GM20000 (cell line): ENCODE data around the gene NOX4.

Experiments
- DNase-seq: peaks from one replicate; pipeline ENCODE4 v3.0.0; 2012; ENCODE audit warnings: low spot score
- CTCF ChIP-seq: IDR thresholded peaks from 2 replicates; pipeline ENCODE4 v1.5.1; 2012; ENCODE audit warnings: mild to moderate bottlenecking, control low read depth; ENCODE audit errors: extremely low read depth, missing control alignments

The NOX4 gene

GRCh38 chr11:89490981-89491690 is at the start of gene NOX4:
NOX4 (minus strand) TSS chr11:89491375; CDS start chr11:89491246, 129 bp downstream.
- peak; percentile 8 for DNase-seq
- no peak for TF ChIP-seq CTCF

GRCh38 chr11:89540826-89541225 is 49.7 kb upstream of the NOX4 start:
- TF ChIP-seq CTCF, result no peak
- no peak for DNase-seq

- no peak for DNase-seq
- TF ChIP-seq CTCF, result no peak
Measured at GRCh38 chr11:89537936-89538335, 46.8 kb upstream of the NOX4 start.

GRCh38 chr11:89536926-89537325 is 45.8 kb upstream of the NOX4 start:
- DNase-seq, result no peak
- no peak for TF ChIP-seq CTCF

GRCh38 chr11:89535221-89535620 is 44.0 kb upstream of the NOX4 start:
- TF ChIP-seq CTCF, result no peak
- no peak for DNase-seq

GRCh38 chr11:89529626-89530380 is 38.6 kb upstream of the NOX4 start:
- DNase-seq, result no peak
- no peak for TF ChIP-seq CTCF

GRCh38 chr11:89521792-89522191 is 30.6 kb upstream of the NOX4 start:
- no peak for TF ChIP-seq CTCF
- no peak for DNase-seq
